BE2C (cell line): ENCODE results near the gene CACNA2D3.
"Not testable (repeated sequence)": the region's sequence is repeated elsewhere in the genome, so short reads cannot be mapped to it uniquely, and the experiment has no call there.

ENCODE experiments used
- DNase-seq: peaks from one replicate; pipeline ENCODE4 v3.0.0-alpha.2; 2020
- H3K27me3 ChIP-seq: fragments of 250-450 bp; sonication (Bioruptor Pico); 2 replicates; pipeline ENCODE4 v1.5.1; 2020; ENCODE audit warnings: mild to moderate bottlenecking
- H3K36me3 ChIP-seq: fragments of 250-450 bp; sonication (Bioruptor Pico); 2 replicates; pipeline ENCODE4 v1.5.1; 2020; ENCODE audit warnings: mild to moderate bottlenecking
- H3K4me1 ChIP-seq: fragments of 250-450 bp; sonication (Bioruptor Pico); 2 replicates; pipeline ENCODE4 v1.5.1; 2020
- H3K4me3 ChIP-seq: 2 replicates; pipeline ENCODE4 v1.5.1; 2011; ENCODE audit warnings: low read depth, low read length
- H3K9me3 ChIP-seq: fragments of 250-450 bp; sonication (Bioruptor Pico); 2 replicates; pipeline ENCODE4 v1.5.1; 2020
- TF ChIP-seq, protein P1 (sequence below): IDR thresholded peaks from 2 replicates; pipeline ENCODE4 v1.5.1; 2012; ENCODE audit warnings: mild to moderate bottlenecking, low read depth, low read length

Gene CACNA2D3

DNA sequence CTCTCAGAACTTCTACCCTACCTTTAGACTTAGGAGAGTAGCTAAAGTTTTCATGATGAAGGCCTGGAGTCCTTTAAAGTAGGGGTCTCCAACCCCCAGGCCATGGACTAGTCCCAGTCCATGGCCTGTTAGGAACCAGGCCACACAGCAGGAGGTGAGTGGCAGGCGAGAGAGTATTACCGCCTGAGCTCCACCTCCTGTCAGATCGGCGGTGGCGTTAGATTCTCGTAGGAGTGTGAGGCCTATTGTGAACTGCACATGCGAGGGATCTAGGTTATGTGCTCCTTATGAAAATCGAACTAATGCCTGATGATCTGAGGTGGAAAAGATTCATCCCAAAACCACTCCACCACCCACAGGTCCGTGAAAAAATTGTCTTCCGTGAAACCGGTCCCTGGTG is 18.3 kb upstream of the CACNA2D3 start:
- Histone ChIP-seq H3K36me3 (no peaks in the 10 kb centered on the region), H3K27me3 (no peaks in the 10 kb centered on the region), H3K4me1 (no peaks in the 10 kb centered on the region), H3K9me3 (no peaks in the 10 kb centered on the region), H3K4me3 (no peak overlapping the region)
- no peak for DNase-seq
- TF ChIP-seq, protein P1, sequence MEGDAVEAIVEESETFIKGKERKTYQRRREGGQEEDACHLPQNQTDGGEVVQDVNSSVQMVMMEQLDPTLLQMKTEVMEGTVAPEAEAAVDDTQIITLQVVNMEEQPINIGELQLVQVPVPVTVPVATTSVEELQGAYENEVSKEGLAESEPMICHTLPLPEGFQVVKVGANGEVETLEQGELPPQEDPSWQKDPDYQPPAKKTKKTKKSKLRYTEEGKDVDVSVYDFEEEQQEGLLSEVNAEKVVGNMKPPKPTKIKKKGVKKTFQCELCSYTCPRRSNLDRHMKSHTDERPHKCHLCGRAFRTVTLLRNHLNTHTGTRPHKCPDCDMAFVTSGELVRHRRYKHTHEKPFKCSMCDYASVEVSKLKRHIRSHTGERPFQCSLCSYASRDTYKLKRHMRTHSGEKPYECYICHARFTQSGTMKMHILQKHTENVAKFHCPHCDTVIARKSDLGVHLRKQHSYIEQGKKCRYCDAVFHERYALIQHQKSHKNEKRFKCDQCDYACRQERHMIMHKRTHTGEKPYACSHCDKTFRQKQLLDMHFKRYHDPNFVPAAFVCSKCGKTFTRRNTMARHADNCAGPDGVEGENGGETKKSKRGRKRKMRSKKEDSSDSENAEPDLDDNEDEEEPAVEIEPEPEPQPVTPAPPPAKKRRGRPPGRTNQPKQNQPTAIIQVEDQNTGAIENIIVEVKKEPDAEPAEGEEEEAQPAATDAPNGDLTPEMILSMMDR: no peak

DNA sequence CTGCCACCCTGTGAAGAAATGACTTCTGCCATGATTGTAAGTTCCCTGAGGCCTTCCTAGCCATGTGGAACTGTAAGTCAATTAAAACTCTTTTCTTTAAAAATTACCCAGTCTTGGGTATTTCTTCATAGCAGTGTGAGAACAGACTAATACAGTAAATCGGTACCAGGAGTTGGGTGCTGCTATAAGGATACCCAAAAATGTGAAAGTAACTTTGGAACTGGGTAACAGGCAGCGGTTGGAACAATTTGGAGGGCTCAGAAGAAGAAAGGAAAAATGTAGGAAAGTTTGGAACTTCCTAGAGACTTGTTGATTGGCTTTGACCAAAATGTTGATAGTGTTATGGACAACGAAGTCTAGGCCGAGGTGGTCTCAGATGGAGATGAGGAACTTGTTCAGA is 6.2 kb upstream of the CACNA2D3 start:
- H3K4me1 ChIP-seq, H3K36me3 ChIP-seq, H3K27me3 ChIP-seq, DNase-seq, H3K9me3 ChIP-seq, H3K4me3 ChIP-seq: not testable (repeated sequence)

DNA sequence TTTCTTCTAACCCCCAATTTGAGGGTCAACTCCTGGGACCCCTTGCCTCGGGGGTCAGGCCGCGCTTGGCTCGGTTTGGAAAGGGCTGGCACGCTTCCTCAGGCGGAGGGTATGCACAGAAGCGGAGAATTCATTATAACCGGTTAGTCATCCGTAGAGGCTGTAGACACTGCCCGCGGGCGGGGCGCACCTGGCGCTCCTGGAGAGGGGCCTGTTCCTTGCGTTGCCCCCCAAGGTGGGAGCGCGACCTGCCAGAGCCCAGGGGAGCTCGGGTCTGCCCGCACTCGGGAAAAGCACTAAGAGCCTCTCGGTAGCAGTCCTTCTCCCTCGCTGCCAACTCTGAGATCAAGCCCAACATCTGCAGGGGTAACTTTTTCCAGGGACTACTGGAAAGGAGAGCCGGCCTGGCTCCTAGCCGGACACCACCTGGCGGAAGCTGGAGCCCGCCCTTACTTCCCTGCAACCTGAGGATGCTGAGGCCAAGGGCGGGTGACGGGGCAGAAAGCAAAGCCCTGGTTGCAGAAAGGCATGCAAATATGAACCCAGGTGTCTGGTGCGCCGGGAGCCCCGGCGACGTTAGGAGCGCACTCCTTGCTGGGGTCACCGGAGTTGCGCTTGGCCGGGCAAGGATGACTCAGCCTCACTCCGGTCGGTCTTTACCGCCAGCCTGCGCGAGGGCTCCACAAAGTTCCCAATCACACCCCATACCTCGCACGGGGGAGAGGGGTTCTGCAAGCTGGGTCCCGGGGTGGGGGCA is 1.5 kb upstream of the CACNA2D3 start:
- Histone ChIP-seq H3K4me3 (peak overlapping the region; percentile 63), H3K27me3 (no peaks in the 10 kb centered on the region)
- peak; percentile 38 for DNase-seq

DNA sequence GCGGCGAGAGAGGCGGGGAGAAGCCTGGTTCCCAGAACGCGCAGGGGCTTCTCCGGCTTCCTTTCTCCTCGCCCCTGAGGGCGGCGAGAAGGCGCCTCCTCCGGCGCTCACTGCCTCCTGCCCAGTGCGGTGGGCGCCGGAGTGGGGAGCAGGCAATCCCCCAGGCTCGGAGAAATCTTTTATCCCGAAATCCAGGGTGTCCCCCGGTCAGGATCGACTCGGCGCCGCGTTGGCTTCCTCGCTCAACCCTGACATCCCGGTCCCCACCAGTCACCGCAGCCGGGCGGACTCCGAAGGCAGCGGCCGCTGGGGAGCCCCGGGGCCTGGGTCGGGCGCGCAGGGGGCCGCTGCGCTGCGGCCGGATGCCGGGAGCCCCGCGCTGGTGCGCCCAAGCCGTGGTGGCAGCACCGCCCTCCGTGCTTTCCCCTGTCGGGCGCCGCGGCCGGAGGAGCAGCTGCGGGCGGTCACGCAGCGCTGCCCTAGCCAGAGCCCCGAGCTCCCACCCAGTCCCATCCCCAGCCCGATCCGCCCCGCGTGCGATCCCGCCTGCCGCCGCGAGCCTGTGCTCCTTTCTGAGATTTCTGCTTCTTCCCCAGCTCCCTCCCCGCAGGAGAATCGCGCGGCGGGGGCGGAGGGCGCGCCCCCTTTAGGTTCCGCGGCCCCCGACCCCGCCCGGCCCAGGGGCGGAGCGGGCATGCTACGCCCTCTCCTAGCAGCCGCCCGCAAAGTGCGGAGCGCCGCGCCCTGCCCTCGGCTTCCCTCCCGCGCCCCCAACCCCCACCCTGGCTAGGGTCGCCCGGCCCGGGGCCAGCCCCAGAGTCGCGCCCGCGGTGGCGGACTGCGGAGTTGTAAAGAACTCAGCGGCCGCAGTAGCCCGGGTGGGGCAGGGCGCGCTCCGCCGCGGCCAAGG is 683 bp upstream of the CACNA2D3 start:
- TF ChIP-seq, protein P1: no peak
- Histone ChIP-seq H3K4me3 (peak overlapping the region; percentile 63), H3K4me1 (no peaks in the 10 kb centered on the region), H3K9me3 (no peaks in the 10 kb centered on the region), H3K27me3 (no peaks in the 10 kb centered on the region), H3K36me3 (no peaks in the 10 kb centered on the region)
- peak; percentile 54 for DNase-seq

More for the DNA sequence above, 1.5 kb upstream of the CACNA2D3 start:
- TF ChIP-seq, protein P1: no peak
- H3K36me3 ChIP-seq: no peaks in the 10 kb centered on the region
- H3K4me1 ChIP-seq: no peaks in the 10 kb centered on the region
- no peaks in the 10 kb centered on the region for H3K9me3 ChIP-seq

DNA sequence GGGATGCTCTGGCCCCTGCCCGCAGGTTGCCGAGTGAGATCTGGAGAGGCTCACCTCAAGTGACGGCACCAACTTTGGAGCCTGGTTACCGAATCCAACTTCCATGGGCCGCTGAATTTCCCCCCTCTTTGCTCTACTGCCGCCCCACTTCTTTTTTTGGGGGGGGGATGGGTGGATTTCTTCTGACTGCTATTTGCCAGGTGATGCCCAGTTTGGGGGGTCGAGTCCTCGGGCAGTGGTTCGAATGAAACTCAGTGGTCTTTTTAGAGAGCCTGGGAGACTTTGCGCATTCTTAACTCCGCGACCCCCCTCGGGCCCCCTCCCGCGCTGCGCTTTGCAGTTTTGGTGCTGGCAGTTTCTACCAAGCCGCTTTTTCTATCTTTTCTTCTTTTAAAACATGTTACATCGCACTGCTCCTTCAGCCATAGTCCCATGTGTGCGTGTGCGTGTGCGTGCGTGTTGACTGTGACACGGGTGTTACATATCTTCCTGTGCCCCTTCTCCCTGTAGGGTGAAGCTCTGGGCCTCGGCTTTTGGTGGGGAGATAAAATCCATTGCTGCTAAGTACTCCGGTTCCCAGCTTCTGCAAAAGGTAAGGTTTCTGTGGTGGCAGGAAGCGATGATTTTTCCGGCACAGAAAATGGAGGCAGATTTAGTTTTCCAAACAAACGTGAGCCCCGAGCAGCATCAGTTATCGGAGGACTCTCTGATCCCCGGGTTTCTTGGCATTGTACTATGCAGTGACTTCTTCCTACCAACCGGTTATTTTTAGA is 837 bp downstream of the CACNA2D3 start:
- Histone ChIP-seq H3K4me3 (peak overlapping the region; percentile 69), H3K9me3 (no peaks in the 10 kb centered on the region), H3K36me3 (no peaks in the 10 kb centered on the region), H3K27me3 (no peaks in the 10 kb centered on the region), H3K4me1 (no peaks in the 10 kb centered on the region)
- DNase-seq: no peak
- TF ChIP-seq, protein P1: no peak

DNA sequence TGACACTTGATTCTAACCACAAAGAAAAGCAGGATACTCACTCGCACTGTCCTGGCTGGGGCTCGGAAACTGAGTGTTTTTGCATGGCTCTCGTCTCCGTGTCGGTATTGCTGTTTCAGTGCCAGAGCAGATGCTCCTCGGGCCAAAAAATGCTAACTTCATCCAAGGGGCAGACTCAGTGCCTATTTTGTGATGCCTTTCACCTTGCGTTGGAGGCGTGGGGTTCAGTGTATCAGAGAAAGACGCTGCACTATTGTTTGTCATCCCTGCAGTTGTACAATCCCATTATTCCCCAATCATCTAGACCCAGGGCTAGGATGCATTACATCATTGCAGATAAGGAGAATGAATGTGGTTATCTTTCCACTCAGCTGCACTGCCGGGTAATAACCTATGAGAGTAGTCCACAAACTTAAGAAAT is 1.4 kb downstream of the CACNA2D3 start:
- Histone ChIP-seq H3K9me3 (no peaks in the 10 kb centered on the region), H3K4me1 (no peaks in the 10 kb centered on the region), H3K36me3 (no peaks in the 10 kb centered on the region; the same call in 1 of the 2 replicates), H3K4me3 (peak overlapping the region; percentile 69), H3K27me3 (no peaks in the 10 kb centered on the region)
- peak; percentile 52 for DNase-seq
- TF ChIP-seq, protein P1: no peak
